ENCODE data around the gene KRTAP16-1. TPM values are rescaled to one million over a fixed set of nuclear protein-coding genes. Genes with fewer than 3 reads are reported as not detected.

The KRTAP16-1 gene
- total and polyA plus RNA-seq, 2 of the 8 experiments (the other 6 are each of a cell fraction or from before 2014, with no cell fraction given), result not detected

GRCh38 chr17:41315814-41316445 lies 6.8 kb upstream of the KRTAP16-1 start (continued):
- TF ChIP-seq NANOG (IDR thresholded peaks at IDR 0.05; ENCODE audit: insufficient read depth, low read depth, low read length, poor library complexity, severe bottlenecking), result no peak
- no peak for TF ChIP-seq TAF1 (IDR thresholded peaks at IDR 0.05; ENCODE audit: low read depth, low read length)
- no peak for TF ChIP-seq GTF2F1 (IDR thresholded peaks at IDR 0.05; ENCODE audit: borderline replicate concordance, low read depth, low read length)
- TF ChIP-seq HDAC2 (IDR thresholded peaks at IDR 0.05; ENCODE audit: borderline replicate concordance in 1 of 2, low read depth in 2 of 2, low read length in 2 of 2), result no peak
- TF ChIP-seq SP4 (IDR thresholded peaks at IDR 0.05; ENCODE audit: low read length), result no peak
- TF ChIP-seq JUN (IDR thresholded peaks at IDR 0.05; ENCODE audit: low read depth, low read length), result no peak
